ENCODE data around the gene DLEC1.

DLEC1 gene

GRCh38 chr3:38002940-38003339 is 36.1 kb upstream of the DLEC1 start:
- DNase-seq, result no peak

GRCh38 chr3:38003371-38003816 is 35.6 kb upstream of the DLEC1 start:
- no peak for DNase-seq

GRCh38 chr3:38003817-38004414 is 35.1 kb upstream of the DLEC1 start:
- DNase-seq, result no peak

GRCh38 chr3:38004415-38005075 is 34.5 kb upstream of the DLEC1 start:
- DNase-seq, result no peak

GRCh38 chr3:38005076-38006020 is 33.7 kb upstream of the DLEC1 start:
- no peak for DNase-seq

GRCh38 chr3:38006031-38006430 is 33.0 kb upstream of the DLEC1 start:
- no peak for DNase-seq

- no peak for DNase-seq
These were observed 32.5 kb upstream of the DLEC1 start for GRCh38 chr3:38006445-38006995.

- DNase-seq, result no peak
These were observed 31.3 kb upstream of the DLEC1 start for GRCh38 chr3:38007754-38008090.

GRCh38 chr3:38008191-38008701 is 30.8 kb upstream of the DLEC1 start:
- DNase-seq, result no peak

- DNase-seq, result no peak
These were observed 29.9 kb upstream of the DLEC1 start for GRCh38 chr3:38008971-38009580.

- DNase-seq, result no peak
These were observed 29.0 kb upstream of the DLEC1 start for GRCh38 chr3:38009807-38010591.

- no peak for DNase-seq
These were observed 27.9 kb upstream of the DLEC1 start for GRCh38 chr3:38011111-38011510.

GRCh38 chr3:38015485-38015884 is 23.5 kb upstream of the DLEC1 start:
- no peak for DNase-seq

- no peak for DNase-seq
These were observed 23.0 kb upstream of the DLEC1 start for GRCh38 chr3:38015984-38016383.

GRCh38 chr3:38016410-38016809 is 22.6 kb upstream of the DLEC1 start:
- no peak for DNase-seq

- no peak for DNase-seq
These were observed 22.1 kb upstream of the DLEC1 start for GRCh38 chr3:38016847-38017444.

- DNase-seq, result no peak
These were observed 21.3 kb upstream of the DLEC1 start for GRCh38 chr3:38017445-38018295.

- no peak for DNase-seq
These were observed 20.4 kb upstream of the DLEC1 start for GRCh38 chr3:38018296-38019266.

- no peak for DNase-seq
These were observed 19.2 kb upstream of the DLEC1 start for GRCh38 chr3:38019658-38020341.
